Activated naive CD4-positive, alpha-beta T cell treated with anti-CD3 and anti-CD28 coated beads, Interleukin-2, amount 50 U/mL, for 24 hours (primary cell): ENCODE data around the gene JMJD7.
A peak's percentile ranks its signal among the peaks of the same experiment; 100 is the strongest.

Experiments
- H3K27ac Mint-ChIP-seq: one replicate; pipeline ENCODE4 v1.8.0; 2021; ENCODE audit warnings: mild to moderate bottlenecking, mixed read lengths
- H3K27me3 Mint-ChIP-seq: one replicate; pipeline ENCODE4 v1.8.0; 2021; ENCODE audit warnings: mixed read lengths
- H3K36me3 Mint-ChIP-seq: one replicate; pipeline ENCODE4 v1.8.0; 2021; ENCODE audit warnings: mixed read lengths
- H3K4me1 Mint-ChIP-seq: one replicate; pipeline ENCODE4 v1.8.0; 2021; ENCODE audit warnings: mixed read lengths
- H3K4me3 Mint-ChIP-seq: one replicate; pipeline ENCODE4 v1.8.0; 2021; ENCODE audit warnings: mild to moderate bottlenecking, mixed read lengths
- H3K9me3 Mint-ChIP-seq: one replicate; pipeline ENCODE4 v1.8.0; 2021; ENCODE audit warnings: mixed read lengths

The JMJD7 gene

DNA sequence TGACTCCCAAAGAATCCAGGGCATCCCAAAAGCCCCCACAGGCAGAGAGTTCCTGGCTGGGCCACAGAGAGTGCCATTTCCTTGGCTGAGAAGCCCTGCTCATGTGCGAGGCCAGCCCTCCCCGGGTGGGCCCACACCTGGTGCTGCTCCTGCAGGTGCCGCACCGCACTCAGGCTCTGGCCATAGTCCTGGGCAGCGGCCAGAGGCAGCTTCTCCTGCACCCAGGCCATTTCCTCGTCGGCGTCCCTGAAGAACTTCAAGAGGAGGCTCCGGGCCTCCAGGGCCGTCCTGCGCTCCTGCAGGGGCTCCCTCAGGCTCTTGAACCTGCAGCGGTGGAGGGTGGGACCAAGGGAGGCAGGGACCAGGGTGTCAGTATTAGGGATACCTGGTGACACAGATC lies 28.8 kb downstream of the JMJD7 start:
- Mint-ChIP-seq H3K27ac (no peak overlapping the region), H3K9me3 (no peaks in the 10 kb centered on the region), H3K27me3 (no peaks in the 10 kb centered on the region), H3K36me3 (no peaks in the 10 kb centered on the region), H3K4me3 (no peak overlapping the region), H3K4me1 (peaks cover 4% of the 10 kb centered on the region)

DNA sequence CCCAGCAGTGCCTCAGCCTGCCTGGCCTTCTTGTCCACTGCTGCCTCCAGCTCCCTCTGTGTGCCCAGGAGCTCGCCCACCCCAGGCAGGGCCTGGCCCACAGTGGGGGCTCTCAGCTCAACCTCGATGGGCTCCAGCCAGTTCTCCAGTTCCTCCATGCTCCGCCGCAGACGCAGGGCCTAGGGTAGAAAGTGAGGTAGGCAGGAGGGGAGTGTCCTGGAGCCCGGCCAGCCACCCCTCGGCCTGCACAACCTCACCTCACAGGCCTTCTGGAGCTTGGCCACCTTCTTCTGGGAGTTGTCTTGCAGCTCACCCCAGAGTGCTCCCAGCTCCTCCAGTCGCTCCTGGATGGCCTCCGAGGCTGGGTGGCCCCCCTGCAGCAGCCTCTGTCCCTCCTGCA lies 29.4 kb downstream of the JMJD7 start:
- no peaks in the 10 kb centered on the region for H3K27me3 Mint-ChIP-seq
- no peaks in the 10 kb centered on the region for H3K9me3 Mint-ChIP-seq
- no peak overlapping the region for H3K27ac Mint-ChIP-seq
- no peaks in the 10 kb centered on the region for H3K36me3 Mint-ChIP-seq
- H3K4me1 Mint-ChIP-seq, result peaks cover 4% of the 10 kb centered on the region
- H3K4me3 Mint-ChIP-seq, result no peak overlapping the region

DNA sequence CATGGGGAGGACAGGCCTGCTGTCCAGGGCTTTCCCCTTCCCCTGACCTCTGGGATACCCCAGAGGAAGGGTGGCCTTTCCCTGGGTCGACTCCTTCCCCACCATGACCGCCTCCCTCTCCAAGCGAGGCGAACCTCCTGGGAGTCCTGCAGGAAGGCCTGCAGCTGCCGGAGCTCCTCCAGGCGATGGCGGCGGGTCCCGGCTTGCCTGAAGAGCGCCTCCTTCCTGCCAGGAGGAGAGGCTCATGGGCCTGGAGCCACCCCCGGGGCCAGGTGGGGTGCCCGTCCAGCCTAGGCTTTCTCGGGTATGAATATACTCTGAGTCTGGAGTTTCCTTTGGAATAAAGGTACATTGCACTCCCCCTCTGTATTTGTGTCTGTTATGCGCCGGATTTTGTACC lies 30.9 kb downstream of the JMJD7 start:
- H3K36me3 Mint-ChIP-seq, result no peaks in the 10 kb centered on the region
- no peaks in the 10 kb centered on the region for H3K27me3 Mint-ChIP-seq
- H3K4me1 Mint-ChIP-seq, result peaks cover 4% of the 10 kb centered on the region

DNA sequence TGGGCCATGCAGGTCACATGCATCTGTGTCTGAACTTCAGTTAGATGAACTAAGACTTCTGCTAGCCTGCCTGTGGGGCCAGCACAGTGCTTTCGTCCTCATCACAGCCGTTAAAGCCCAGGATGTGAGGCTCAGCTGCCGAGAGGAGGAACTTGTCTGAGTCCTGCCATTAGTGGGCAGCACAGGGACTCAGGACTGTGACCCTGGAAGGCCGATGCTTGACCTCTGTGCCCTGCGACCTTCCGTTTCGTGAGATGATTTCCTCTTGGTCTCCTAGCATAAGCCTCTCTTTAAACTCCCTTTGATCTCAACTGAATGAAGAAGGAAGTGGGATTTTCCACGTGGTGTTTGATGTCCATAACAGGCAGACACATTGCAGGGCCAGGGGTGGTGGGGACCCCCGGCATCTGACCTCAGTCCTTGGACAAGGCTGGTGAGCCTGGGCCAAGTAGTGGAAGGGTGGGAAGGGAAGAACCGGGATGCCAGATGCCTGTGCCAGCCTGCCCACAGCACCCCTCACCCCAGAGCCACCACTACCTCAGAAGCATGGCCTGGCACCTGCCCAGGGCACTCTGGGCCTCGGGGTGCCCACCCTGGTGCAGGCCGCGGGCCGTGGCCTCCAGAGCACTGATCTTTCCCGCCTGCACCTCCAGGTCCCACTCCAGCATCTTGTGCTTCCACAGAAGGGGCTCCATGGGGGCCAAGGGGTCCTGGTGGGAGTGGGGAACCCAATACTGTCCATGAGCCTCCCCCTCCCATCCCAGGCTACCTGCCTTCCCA lies 32.3 kb downstream of the JMJD7 start:
- H3K27me3 Mint-ChIP-seq, result no peaks in the 10 kb centered on the region
- H3K4me3 Mint-ChIP-seq, result no peak overlapping the region
- no peak overlapping the region for H3K27ac Mint-ChIP-seq

More for the DNA sequence above, 30.9 kb downstream of the JMJD7 start:
- H3K27ac Mint-ChIP-seq, result no peak overlapping the region
- H3K9me3 Mint-ChIP-seq, result no peaks in the 10 kb centered on the region
- H3K4me3 Mint-ChIP-seq, result no peak overlapping the region

DNA sequence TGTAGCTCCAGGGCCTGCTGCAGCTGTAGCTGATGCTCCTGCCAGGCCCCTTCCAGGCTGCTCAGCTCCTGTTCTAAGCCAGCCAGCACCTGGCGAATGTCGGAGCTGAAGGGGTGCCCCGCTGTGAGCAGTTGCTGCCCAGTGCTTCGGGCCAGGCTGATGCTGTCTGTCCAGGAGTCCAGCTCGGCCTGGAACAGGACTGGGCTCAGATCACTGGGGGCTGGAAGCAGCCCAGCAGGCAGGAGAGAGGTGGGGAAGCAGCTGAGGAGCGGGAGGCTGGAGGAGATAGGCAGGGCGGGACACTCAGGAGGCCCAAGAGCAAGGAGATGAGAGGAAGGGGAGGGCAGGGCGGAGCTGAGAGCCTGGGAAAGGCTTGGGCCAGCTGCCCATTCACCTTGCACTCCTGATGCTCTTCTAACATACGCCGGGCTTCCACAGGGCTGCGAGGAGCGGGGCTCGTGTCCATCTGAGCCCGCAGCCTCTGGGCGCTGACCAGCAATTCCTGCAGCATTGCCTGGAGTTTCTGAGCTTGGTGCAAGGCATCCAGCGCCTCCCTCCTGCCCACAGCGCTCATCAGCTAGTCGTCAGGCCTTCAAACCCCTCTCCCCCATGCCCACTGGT lies 34.0 kb downstream of the JMJD7 start:
- Mint-ChIP-seq H3K4me3 (no peak overlapping the region), H3K27ac (no peak overlapping the region), H3K4me1 (peaks cover 4% of the 10 kb centered on the region), H3K27me3 (no peaks in the 10 kb centered on the region), H3K9me3 (no peaks in the 10 kb centered on the region), H3K36me3 (no peaks in the 10 kb centered on the region)

More for the DNA sequence above, 32.3 kb downstream of the JMJD7 start:
- Mint-ChIP-seq H3K4me1 (peaks cover 4% of the 10 kb centered on the region), H3K36me3 (no peaks in the 10 kb centered on the region), H3K9me3 (no peaks in the 10 kb centered on the region)

DNA sequence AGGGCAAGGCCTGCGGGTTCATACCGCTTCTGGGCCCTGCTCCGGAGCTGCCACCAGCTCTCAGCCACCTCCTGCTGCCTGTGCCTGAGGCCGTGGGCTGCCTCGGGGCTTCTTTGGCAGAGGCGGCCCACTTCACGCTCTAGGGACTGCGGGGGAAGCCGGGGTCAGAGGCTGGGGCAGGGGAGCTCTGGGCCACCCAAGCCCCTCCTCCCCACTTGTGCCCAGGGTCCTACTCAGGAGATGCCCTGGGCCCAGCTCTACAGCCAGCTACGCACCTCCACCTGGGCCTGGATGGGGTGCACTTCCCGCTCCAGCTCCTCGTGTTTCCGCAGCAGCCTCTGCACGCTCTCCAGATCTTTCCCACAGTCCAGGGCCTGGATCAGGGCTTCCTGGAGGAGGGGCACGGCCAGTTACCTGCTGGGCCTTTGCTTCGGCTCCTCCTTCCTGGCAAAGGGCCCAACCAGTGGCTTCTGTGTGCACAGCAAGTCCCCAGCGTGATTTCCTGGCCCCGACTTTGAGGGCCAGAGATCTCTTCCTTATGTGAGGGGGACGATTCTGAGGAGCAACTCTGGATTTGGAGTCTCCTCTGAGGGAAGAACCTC lies 34.7 kb downstream of the JMJD7 start:
- Mint-ChIP-seq H3K27ac (no peak overlapping the region), H3K4me3 (no peak overlapping the region), H3K36me3 (no peaks in the 10 kb centered on the region), H3K27me3 (no peaks in the 10 kb centered on the region), H3K9me3 (no peaks in the 10 kb centered on the region), H3K4me1 (peaks cover 4% of the 10 kb centered on the region)

DNA sequence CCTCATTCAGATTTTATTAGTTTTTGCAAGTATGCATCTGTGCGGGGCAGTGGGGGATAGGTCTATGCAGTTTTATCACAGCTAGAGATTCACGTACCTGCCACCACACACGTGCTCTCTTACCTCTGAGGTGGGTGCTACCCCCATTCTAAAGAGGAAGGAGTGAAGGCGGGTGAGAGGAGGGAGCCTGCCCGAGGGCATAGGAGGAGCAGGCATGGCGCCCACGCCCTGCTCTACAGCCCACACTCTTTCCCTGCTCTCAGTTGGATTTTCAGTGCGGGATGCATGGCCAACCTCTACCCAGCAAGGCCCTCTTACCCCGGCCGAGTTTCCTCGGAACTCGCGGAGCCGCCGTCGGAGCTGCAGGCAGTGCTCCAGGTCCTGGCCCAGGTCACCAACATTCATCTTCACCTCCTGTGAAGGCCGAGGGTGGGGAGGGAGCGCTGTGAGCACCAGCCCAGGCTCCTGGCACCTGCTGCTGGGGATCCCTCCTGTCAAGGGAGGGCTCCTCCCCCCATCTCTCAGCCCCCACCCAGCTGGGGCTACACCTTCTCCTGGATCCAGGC lies 37.7 kb downstream of the JMJD7 start:
- peaks cover 2% of the 10 kb centered on the region for H3K4me1 Mint-ChIP-seq
- H3K4me3 Mint-ChIP-seq, result no peak overlapping the region
- H3K27me3 Mint-ChIP-seq, result no peaks in the 10 kb centered on the region
- no peaks in the 10 kb centered on the region for H3K9me3 Mint-ChIP-seq
- H3K36me3 Mint-ChIP-seq, result no peaks in the 10 kb centered on the region
- no peak overlapping the region for H3K27ac Mint-ChIP-seq

DNA sequence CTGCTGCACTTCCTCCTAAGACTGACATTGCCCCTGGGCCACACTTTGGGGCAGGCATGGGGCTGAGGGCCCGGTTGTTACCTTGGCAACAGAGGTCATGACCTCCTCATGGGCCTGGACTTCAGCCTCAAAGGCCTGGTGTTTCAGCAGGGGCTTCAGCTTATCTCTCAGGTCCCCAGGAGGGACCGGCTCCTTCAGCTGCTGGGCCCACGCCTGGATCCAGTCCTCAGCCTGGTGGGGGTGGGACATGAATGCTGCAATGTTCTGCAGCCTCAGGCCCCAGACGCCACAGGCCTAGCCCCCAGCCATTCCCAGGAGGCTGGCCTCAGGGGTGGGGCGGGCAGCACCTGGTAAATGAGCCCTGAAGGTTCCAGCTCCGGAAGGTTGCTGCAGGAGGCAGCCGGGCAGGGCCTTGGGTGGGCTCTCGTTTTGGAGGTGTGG lies 38.4 kb downstream of the JMJD7 start:
- no peaks in the 10 kb centered on the region for H3K9me3 Mint-ChIP-seq
- no peaks in the 10 kb centered on the region for H3K36me3 Mint-ChIP-seq
- H3K27me3 Mint-ChIP-seq, result no peaks in the 10 kb centered on the region
- H3K4me3 Mint-ChIP-seq, result no peak overlapping the region
- H3K27ac Mint-ChIP-seq, result no peak overlapping the region
- H3K4me1 Mint-ChIP-seq, result peaks cover 9% of the 10 kb centered on the region

DNA sequence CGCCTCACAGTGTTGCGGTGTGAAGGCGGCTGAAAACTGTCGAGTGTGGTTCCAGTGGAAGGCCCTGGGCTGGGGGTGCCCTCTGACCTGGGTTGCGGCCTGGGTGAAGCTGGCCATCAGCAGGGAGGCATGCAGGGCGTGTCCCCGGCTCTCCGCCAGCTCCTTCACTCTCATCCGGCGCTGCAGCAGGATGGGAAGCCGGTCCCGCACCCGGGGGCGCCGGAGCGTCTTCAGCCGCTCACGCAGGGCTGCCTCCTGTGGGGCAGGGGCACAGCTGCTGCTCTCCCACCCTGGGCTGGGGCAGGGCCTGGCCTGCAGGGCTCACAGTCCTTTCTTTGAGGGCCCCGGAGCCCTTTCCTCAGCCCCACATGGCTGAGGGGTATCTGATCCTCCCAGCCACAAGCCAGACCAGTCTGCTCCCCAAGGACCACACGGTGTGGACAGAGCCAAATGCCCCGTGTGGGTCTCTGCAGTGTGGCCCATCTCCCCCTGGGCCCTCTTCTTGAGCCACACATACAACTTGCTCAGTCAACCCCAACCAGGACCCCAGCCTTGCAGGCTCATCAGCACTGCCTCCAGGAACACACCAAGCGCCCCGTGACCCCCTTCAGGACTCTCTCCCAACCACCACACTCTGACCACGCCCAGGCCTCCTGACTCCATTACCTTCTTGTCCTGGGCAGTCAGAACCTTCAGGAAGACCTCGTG lies 39.1 kb downstream of the JMJD7 start:
- no peaks in the 10 kb centered on the region for H3K9me3 Mint-ChIP-seq
- no peaks in the 10 kb centered on the region for H3K27me3 Mint-ChIP-seq
- no peaks in the 10 kb centered on the region for H3K36me3 Mint-ChIP-seq
- H3K4me1 Mint-ChIP-seq, result peaks cover 9% of the 10 kb centered on the region
- H3K27ac Mint-ChIP-seq, result no peak overlapping the region
- no peak overlapping the region for H3K4me3 Mint-ChIP-seq

DNA sequence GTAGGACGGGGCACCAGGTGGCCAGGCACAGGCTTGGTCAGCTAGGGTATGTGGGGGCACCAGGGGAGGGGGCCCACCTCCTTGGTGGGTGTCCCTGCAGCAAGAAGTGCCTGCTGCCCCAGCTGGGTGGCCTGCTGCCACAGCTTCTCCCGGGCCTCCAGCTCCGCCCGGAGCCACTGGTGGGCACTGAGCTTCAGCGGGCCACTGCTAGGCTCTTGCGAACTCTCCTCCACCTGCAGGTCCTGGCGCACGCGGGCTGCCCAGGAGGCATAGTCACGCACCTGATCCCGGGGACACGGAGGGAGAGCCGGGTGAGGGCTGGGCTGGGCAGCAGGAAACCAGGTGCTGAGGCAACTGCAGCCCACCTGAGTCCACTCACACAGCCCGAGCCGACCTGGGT lies 40.4 kb downstream of the JMJD7 start:
- Mint-ChIP-seq H3K9me3 (no peaks in the 10 kb centered on the region), H3K36me3 (no peaks in the 10 kb centered on the region), H3K4me1 (peaks cover 9% of the 10 kb centered on the region), H3K27me3 (no peaks in the 10 kb centered on the region), H3K4me3 (no peak overlapping the region), H3K27ac (no peak overlapping the region)

DNA sequence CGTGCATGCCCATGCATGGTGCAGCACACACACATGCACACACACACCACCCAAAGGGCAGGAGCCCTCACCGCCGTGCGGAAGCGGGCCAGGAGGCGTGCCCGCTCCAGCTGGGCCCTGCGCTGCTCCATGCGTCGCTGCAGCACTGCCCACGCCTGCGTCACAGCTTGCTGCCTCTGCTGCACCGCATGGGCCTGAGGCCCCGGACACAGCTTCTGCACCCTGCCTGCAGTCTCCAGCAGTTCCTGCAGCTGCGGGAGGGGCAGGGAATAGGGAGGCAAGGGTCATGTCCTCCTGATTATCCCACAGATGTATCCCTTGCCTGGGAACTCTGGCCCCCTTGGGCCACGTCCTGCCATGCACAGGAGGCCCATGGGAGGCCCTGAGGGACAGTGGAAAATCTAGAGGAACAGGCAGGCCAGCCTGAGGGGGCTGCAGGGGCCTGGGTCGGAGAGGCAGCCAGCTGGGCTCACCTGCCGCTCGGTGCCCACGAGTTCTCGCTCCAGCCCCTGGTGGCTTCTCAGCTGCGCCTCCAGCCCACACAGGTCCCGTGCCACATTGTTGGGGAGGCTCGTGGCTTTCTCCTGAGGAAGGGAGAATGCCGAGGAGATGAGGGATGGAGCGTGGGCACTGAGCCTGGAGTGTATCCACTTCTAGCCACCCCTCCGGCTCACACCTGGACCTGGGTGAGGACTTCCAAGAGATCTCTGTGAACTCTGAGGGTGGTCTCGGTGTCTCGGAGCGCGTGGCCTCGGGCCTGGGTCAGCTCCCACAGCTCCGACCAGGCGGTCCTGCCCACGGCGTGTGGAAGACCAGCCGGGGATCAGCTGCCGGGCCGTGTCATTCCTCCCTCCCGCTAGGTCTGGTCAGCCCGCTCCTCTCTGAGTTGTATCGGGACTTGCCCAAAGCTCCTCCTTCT lies 42.1 kb downstream of the JMJD7 start:
- H3K27ac Mint-ChIP-seq, result no peak overlapping the region
- peak overlapping the region; percentile 38 for H3K4me3 Mint-ChIP-seq

DNA sequence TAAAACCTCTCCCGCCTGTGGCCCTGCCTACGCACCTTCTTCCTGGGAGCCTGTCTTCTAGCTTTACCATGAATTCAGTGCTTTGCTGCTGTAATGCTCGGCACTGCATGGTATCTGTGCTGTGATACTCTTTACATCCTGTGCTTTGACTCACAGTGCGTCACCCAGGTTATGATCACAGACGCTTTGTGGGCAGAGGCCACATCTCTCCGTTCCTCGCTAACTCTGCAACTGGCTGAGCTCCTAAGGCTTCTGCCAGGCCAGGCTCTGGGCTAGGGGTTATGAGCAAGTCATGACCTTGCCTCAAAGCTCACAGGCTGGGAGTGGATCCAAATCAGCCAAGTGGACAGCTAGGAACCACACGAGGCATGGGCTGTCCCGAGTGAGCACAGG lies 42.8 kb downstream of the JMJD7 start:
- Mint-ChIP-seq H3K9me3 (no peaks in the 10 kb centered on the region), H3K4me3 (peak overlapping the region; percentile 38), H3K4me1 (peaks cover 9% of the 10 kb centered on the region), H3K27me3 (no peaks in the 10 kb centered on the region), H3K36me3 (no peaks in the 10 kb centered on the region), H3K27ac (no peak overlapping the region)

More for the DNA sequence above, 42.1 kb downstream of the JMJD7 start:
- H3K36me3 Mint-ChIP-seq, result no peaks in the 10 kb centered on the region
- H3K27me3 Mint-ChIP-seq, result no peaks in the 10 kb centered on the region
- H3K4me1 Mint-ChIP-seq, result peaks cover 9% of the 10 kb centered on the region
- H3K9me3 Mint-ChIP-seq, result no peaks in the 10 kb centered on the region

DNA sequence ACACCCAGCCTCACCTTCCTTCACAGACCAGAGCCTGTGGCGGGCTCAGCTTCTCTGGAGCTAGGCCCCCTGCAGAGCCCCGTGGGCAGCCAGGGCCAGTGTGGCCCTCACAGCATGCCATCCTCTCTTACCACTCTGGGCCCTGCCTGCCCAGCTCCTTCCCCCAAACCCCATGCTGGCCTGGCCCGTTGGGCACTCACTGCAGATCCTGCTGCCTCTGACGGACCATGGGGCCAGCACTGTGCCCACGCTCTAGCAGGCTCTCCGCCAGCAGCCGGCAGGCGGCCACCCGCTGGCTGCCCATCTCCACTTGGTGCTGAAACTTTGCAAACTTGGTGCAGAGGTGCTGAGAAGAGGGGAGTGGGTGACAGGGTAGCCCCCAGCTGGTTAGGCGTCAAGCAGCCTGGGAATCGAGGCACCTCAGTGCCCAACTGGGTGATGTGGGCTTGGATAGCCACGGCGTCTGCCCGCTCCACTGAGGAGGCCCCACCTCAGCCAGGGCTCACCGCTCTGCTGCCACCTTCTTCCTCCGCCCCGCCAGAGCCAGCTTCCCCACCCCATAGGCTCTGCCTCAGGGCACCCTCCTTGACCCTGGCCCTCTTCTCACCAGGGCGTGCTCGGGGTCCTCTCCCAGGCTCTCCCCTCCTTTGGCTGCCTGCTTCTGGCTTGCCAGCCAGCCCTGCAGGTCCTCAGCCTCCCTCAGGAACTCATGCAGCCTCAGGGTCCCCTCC lies 43.4 kb downstream of the JMJD7 start:
- no peaks in the 10 kb centered on the region for H3K27me3 Mint-ChIP-seq
- no peak overlapping the region for H3K27ac Mint-ChIP-seq
- H3K4me3 Mint-ChIP-seq, result no peak overlapping the region
- no peaks in the 10 kb centered on the region for H3K36me3 Mint-ChIP-seq
- H3K4me1 Mint-ChIP-seq, result peaks cover 9% of the 10 kb centered on the region
- H3K9me3 Mint-ChIP-seq, result no peaks in the 10 kb centered on the region

DNA sequence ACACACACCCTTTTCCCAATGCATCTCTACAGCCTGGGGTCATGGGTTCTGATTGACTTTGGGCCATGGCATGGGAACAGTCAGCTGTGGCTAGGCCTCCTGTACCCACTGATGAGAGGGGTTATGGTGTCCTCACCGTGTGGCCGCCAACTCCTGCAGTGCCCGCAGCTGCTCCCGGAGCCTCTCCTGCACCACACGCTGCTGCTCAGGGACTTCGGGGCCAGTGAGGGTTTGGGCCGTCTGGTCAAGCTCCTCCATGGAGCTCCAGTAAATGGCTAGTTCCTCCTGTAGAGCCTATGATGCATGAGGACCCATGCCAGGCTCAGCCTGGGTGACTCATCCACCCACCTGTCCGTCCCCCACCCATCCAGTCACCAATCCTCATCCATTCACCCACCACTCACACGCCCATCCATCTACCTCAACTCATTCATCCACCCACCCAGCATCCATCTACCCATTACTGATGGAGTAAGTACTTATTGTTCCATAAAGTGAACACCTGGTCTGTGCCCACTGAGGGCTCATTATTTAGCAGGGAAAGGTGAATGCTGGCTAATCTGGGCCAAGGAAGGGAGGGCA lies 44.4 kb downstream of the JMJD7 start:
- H3K27ac Mint-ChIP-seq, result no peak overlapping the region
- no peak overlapping the region for H3K4me3 Mint-ChIP-seq
- H3K36me3 Mint-ChIP-seq, result no peaks in the 10 kb centered on the region
- no peaks in the 10 kb centered on the region for H3K9me3 Mint-ChIP-seq
- H3K4me1 Mint-ChIP-seq, result peaks cover 9% of the 10 kb centered on the region
- no peaks in the 10 kb centered on the region for H3K27me3 Mint-ChIP-seq
